GM19452 (cell line): Measurements from ENCODE around the gene DENND10.
"Not testable (repeated sequence)": the region's sequence is repeated elsewhere in the genome, so short reads cannot be mapped to it uniquely, and the experiment has no call there.

Experiments used
- ATAC-seq: cut with Tn5 transposase; IDR thresholded peaks from one replicate; pipeline ENCODE4 v1.9.1; 2021; ENCODE audit not compliant: unreplicated experiment

DENND10 gene

DNA sequence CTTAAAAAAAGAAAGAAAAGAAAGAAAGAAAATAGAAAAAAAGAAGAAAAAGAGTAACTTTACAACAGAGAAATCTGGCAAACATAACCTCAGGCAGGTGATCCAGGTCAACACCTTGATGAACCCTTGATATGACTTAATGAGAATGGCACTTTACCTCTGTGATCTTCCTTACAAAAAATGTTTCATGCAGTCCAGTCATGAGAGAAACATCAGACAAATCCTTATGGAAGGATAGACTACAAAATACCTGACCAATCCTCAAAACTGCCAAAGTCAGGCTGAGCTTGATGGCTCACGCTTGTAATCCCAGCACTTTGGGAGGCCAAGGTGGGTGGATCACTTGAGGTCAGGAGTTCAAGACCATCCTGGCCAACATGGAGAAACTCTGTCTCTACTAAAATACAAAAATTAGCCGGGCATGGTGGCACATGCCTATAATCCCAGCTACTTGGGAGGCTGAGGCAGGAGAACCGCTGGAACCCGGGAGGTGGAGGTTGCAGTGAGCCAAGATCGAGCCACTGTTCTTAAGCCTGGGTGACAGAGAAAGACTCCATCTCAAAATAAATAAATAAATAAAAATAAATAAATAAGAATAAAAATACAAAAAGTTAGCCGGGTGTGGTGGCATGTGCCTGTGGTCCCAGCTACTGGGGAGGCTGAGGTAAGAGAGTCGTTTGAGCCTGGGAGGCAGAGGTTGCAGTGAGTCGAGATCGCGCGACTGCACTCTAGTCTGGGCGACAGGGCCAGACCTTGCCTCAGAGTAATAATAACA is 7.1 kb upstream of the DENND10 start:
- ATAC-seq: not testable (repeated sequence)

DNA sequence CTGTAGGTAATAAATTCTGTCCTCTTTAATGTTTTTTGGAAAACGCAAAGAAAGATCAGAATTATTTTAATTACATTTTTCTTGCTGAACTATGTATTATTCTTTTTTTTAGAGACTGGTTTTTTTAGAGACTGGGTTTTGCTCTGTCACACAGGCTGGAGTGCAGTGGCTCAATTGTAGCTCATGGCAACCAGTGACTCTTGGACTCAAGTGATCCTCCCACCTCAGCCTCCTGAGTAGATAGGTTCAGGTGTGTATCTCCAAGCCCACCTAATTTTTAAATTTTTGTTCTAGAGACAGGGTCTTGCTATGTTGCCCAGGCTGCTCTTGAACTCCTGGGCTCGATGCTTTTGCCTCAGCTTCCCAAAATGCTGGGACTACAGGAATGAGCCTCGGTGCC is 5.3 kb upstream of the DENND10 start:
- no peak for ATAC-seq

DNA sequence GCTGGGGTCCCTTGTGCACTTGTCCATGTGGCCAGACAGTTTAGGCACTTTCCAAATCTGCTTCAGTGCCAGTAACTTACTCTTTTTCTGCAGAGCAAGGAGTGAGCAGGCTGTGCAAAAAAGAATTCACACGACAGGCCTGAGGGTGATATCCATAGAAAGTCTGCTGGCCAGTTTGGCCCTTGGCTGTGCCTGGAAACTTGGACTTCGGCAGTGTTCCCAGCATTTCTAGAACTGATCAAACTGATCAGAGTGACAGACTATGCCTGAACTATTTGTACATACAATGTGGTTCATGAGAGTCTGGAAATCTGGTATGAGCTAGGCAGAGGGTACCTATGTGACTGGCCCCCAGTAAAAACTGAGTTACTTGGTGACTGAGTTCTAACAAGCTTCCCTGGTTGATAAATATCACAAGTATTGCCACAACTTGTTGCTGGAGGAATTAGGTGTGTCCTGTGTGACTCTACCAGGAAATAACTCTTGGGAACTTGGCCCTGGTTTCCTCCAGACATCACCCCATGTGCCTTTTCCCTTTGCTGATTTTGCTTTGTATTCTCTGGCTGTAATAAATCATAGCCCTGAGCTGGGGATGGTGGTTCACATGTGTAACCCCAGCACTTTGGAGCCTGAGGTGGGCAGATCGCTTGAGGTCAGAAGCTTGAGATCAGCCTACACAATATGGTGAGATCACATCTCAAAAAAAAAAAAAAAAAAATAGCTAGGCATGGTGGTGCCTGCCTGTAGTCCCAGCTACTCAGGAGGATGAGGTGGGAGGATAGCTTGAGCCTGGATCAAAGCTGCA is 3.3 kb upstream of the DENND10 start:
- ATAC-seq: no peak

DNA sequence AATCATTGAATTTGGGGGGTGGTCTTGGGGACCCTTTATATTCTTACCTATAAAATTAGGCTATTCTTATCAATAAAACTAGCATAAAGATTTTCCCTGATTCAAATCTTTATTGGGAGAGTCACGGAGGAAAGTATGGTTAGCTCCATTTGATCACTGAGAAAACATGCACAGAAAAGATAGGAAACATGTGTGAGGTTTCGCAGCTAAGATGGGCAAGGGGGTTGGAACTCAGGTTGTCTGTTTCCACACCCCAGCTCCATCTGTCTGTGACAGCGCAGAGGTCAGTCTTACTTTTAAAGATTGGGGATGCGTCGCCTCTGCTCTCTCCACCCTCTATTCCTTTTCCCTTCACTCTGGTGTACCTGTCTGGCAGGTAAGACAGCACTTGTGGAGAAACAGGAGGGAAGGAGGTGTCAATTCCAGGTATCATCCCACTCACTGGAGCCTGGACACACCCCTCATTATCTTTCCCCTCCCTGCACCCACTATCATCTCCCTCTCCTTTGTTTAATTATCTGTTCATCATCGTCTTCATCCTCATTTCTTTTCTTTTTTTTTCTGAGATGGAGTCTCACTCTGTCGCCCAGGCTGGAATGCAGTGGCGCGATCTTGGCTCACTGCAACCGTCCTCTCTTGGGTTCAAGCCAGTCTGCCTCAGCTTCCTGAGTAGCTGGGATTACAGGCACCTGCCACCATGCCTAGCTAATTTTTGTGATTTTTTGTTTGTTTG is 2.4 kb upstream of the DENND10 start:
- no peak for ATAC-seq

DNA sequence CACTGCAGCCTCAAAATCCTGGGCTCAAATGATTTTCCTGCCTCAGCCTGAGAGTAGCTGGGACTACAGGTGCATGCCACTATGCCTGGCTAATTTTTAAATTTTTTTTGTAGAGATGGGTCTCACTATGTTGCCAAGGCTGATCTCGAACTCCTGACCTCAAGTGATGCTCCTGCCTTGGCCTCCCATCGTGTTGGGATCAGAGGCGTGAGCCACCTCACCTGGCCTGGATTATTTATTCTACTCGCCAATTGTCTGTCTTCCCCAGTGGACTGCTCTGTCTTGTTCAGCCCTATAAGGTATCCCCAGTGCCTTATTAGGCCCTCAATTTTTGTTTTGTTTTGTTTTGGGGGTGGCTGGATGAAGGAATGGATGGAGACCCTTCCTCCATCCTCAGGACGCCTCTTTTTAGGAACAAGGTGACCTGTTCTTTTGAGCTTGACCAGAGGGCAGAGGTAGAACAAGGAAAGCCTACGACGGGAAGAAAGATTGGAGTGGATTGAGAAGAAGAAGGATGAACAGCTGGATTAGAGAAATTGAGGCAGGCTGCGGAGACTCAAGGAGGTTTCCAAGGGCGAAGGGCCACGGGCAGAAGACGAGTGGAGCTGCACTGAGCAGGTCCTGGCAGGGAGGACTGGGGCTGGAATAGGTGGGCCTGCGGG is 541 bp upstream of the DENND10 start:
- no peak for ATAC-seq

DNA sequence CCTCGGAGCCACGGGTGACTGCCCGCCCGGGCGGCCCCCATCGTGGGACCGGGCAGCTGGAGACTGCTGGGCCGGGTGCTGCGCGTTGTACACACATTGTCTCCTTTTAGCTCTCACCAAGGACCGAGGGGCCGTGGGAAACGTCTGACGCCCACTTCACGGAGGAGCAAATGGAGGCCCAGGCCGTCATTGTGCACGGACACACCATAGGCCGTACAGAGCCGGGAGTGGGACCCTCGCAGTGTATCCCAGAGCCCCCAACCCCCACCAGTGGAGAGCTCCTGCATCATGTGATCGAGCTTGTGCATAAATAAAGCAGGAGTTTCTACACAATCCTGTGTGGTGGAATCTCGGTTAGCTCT is 722 bp downstream of the DENND10 start:
- no peak for ATAC-seq

DNA sequence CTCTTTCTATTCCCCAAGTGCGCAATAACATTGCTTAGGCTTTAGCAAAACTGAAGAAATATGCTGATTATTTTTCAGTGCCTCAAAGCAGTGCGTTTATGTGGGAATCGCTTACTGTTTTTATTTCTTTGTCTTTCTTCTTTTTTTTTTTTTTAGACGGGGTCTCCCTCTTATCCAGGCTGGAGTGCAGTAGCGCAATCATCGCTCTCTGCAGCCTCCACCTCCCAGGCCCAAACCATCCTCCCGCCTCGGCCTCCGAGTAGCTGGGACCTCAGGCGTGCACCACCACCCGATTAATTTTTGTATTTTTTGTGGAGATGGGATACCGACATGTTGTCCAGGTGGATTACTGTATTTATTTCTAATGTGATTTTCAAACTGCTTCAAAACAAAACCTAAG is 1.2 kb downstream of the DENND10 start:
- ATAC-seq: no peak

DNA sequence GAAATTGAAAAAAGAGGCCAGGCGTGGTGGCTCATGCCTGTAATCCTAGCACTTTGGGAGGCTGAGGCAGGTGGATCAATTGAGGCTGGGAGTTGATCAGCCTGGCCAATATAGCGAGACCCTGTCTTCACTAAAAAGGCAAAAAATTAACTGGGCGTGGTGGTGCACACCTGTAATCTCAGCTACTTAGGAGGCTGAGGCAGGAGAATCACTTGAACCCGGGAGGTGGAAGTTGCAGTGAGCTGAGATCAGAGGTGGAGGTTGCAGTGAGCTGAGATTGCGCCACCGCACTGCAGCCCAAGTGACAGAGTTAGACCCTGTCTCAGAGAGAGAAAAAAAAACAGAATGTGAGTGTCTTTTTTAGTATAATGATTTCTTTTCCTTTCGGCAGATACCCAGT is 2.0 kb downstream of the DENND10 start:
- ATAC-seq: not testable (repeated sequence)

DNA sequence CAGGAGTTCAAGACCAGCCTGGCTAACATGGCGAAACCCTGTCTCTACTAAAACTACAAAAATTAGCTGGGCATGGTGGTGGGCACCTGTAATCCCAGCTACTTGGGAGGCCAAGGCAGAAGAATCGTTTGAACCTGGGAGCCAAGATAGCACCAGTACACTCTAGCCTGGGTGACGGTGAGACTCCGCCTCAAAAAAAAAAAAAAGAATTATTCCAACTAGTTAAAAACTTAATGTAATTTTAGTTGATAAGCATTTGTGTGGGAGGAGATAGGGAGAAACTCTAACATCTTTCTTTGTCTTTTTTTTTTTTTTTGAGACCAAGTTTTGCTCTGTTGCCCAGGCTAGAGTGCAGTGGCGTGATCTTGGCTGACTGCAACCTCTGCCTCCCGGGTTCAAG is 3.2 kb downstream of the DENND10 start:
- ATAC-seq: not testable (repeated sequence)

DNA sequence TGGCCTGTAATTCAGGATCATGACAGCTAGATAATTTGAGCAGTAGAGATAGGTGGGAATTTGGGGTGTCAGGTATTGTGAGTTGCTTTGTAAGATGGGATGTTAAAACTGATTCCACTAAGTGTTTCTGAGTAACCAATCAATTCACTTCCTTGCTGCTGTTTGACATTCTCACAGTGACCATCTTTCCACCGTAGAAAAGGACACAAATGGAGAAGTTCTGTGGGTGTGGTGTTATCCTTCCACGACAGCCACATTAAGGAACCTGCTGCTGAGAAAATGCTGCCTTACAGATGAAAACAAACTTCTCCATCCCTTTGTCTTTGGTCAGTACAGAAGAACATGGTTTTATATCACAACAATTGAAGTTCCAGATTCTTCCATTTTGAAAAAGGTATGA is 3.9 kb downstream of the DENND10 start:
- ATAC-seq: not testable (repeated sequence)

DNA sequence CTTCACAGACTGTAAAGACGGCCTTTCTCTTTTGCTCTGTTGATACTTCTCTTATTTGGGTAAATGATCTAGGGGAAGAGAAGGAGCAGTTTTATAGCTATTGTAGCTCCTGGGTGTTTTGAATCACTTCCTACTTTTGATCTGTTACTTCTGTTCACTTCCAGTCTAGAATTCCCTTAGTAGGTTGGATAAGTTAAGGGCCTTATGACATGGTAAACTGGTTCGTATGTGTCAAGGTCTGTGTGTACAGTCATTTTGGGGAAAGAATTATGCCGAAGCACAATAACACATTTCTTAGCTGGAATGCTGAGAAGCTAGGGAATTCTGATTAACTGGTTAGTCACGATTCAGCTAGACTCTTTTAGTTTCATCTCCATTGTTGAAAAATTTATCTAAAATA is 8.1 kb downstream of the DENND10 start:
- no peak for ATAC-seq

DNA sequence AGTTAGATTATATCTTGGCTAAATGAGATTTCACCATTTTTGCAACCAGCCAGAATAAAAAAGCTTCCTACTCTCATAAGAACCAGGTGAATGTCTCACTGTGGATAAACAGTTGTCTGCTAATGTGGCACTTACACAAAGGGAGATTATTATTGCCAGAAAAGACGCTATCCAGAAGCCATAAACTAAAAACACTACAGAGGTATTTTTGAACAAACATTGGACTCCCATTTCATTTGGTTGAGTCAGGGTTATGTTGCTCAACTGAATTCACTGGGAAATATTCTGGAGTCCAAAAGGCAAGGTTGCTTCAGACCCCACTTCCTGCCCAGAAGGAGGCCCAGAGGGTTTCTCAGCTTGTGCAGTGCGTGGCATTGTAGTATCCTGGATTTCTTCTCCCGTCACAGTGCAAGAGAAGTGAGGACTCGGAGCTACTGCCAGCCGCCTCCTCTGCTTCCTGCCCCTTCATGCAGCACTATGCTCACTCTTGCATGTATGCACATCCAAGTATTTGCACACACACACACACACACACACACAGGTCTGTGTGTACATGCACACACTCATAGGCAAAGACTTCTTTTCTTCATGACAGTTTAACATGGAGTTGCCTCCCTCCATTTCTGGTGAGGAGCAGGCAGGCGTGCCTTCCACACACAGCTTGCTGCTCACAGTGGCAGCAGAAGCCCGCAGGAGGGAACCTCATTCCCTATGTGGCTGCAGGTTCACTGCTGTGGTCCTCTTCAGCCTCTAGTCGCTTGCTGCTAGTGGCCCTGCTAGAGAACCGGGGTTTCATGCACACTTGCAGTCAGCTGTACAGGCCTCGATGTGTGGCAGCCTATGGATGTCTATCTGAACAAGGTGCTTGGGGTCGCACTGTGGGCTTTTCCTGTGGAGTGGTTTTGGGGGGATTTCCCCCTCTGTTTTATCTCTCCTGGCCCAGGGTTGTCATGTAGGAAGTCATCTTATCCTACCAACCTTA is 10.1 kb downstream of the DENND10 start:
- ATAC-seq: no peak

DNA sequence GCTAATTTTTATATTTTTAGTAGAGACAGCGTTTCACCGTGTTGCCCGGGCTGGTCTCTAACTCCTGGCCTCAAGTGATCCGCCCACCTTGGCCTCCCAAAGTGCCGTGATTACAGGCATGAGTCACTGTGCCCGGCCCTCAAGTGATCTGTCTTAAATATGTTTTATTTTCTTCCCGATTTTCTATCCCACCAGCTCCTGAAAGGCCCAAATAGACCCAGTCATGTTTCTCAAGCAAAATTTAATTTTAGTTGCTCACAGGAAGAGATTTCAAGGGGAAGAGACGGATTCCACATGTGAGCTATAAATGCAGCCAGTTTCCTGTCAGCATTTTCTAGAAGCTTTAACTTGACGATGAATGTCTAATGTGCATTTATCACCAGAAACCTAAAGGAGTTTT is 12.0 kb downstream of the DENND10 start:
- ATAC-seq: no peak

DNA sequence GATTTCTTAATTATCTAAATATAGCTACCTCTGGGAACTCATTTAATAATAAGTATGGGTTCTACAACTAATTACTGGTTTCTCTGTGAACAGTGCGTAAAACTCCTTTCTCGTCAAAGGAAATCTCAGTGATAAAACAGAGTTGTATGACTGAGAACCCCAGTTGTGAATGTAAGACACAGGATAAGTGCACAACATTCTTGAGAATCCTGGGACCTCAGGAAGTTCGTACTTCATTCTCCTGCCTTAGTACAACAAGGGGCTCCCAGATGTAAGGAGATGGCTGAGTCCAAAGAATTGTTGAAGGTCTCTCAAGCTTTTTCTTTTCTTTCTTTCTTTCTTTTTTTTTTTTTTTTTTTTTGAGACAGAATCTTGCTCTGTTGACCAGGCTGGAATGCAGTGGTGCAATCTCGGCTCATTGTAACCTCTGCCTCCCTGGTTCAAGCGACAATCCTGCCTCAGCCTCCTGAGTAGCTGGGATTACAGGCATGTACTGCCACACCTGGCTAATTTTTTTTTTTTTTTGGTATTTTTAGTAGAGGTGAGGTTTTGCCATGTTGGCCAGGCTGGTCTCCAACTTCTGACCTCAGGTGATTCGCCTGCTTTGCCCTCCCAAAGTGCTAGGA is 12.5 kb downstream of the DENND10 start:
- no peak for ATAC-seq

DNA sequence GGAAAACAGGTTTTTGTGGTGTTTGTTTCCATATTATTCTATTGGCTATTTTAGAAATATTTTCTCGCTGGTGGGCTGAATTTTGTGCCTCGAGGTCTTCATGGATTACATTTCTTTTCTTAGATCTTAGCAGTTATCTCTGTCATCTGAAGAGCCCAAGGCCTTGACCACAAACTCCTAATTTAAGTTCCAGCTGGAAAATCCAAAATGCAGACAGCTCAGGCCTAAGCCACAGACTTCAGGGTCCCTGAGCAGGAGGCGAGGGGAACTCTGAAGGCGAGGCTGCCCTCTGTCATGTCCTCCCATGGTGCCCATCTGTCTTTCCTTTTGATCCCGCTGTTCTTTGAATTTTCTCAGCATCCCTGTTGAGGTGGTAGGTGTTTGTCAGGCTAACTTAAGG is 14.3 kb downstream of the DENND10 start:
- ATAC-seq: no peak

DNA sequence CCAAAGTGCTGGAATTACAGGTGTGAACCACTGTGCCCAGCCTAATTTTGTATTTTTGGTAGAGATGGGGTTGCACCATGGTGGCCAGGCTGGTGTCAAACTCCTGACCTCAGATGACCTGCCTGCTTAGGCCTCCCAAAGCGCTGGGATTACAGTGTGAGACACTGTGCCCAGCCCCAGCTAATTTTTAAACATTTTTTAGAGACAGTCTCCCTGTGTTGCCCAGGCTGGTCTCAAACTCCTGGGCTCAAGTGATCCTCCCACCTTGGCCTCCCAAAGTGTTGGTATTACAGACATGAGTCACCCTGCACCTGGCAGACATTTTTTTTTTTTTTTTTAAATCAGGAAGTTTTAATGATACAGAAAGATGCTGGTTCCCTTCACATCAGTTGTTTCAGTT is 15.5 kb downstream of the DENND10 start:
- no peak for ATAC-seq

DNA sequence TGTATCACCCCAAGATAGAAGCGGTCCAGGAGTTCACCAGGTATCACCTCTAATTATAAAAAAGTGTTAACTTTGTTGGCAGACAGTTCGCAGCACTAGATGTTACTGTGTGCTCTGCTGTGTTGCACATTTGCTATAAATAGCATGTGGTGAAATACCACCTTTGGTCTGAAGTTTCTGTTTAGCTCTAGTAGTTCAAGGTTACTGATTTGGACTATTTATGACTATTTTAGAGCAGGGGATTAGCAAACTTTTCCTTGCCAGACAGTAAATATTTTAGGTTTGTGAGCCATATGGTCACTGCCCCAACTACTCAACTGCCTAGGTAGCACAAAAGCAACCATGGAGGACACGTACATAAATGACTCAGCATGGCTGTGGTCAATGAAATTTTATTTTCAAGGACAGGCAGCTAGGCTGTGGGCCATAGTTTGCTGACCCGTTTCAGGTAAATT is 16.5 kb downstream of the DENND10 start:
- peak; percentile 90 for ATAC-seq

DNA sequence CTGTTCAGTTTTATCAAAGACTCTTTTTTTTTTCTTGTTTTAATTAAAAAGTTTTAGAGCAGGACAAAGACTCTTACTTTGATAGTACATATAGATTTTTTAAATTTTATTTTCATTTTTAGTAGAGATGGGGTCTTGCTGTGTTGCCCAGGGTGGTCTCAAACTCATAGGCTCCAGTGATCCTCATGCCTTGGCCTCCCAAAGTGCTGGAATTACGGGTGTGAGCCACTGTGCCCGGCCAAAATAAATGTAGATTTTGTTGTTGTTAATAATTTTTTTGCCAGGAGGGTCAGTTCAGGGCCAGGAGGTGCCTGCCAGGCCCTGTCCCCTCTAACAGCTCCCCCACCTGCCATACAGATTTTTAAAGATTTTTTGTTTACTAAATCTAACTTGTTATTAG is 17.0 kb downstream of the DENND10 start:
- ATAC-seq: no peak

DNA sequence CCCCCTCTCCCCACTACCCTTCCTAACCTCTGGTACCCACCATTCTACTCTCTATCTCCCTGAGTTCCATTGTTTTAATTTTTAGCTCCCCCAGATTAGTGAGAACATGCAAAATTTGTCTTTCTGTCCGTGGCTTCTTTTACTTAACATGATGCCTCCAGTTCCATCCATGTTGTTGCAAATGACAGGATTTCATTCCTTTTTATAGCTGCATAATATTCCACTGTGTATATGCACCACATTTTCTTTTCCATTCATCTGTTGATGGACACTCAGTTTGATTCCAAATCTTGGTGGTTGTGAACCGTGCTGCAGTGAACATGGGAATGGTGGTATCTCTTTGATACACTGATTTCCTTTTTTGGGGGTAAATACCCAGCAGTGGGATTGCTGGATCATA is 22.0 kb downstream of the DENND10 start:
- ATAC-seq: no peak

DNA sequence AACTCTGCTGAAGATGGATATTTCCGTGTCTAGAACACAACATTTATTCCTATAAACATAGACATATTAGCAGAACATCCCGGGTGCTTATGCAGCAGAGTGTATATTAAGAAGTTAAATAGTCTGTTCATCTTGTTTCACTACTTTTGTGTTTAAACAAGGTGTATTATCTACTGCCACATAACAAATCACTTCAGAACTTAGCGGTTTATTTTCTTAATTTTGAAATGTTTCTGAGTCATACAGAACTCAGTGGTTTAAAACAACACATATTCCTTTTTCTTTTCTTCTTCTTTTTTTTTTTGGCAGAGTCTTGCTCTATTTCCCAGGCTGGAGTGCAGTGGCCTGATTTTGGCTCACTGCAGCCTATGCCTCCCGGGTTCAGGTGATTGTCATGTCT is 25.8 kb downstream of the DENND10 start:
- no peak for ATAC-seq
